Measurements from ENCODE around the gene SMC5.
"Not testable (repeated sequence)": the region's sequence is repeated elsewhere in the genome, so short reads cannot be mapped to it uniquely, and the experiment has no call there.

The SMC5 gene

GRCh38 chr9:70362952-70363351, 104.2 kb downstream of the SMC5 start:
- DNase-seq (ENCODE audit: low spot score) (no peak), FAIRE-seq (no peak)

GRCh38 chr9:70363760-70364159, 105.0 kb downstream of the SMC5 start:
- FAIRE-seq (no peak), DNase-seq (ENCODE audit: low spot score) (no peak)

DNA sequence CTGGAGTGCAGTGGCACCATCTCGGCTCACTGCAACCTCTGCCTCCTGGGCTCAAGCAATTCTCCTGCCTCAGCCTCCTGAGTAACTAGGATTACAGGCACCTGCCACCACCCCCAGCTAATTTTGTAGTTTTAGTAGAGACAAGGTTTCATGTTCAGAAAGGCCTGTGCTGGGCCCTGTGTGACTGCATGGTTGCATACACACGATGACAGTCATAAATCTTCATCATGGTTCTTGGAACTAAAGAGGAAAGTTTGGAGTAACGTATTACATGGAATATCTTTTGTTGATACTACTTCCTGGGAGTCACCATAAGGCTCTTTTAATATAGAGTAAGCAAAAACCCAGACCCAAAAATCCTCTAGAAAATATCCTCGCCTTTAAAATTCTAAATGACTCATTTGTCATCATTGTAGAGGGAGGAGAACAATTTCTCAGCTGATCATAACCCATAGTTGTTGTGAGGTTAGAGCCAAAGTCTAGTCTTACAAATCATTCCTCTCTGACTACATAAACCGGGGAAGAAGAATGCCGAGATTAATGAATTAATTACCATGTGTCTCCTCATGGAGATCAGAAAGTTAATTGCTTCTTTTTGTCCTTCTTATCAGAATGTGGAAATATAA, 108.6 kb downstream of the SMC5 start:
- DNase-seq (ENCODE audit: low spot score), result no peak
- FAIRE-seq, result no peak

GRCh38 chr9:70374962-70375618, 116.3 kb downstream of the SMC5 start:
- FAIRE-seq (no peak), DNase-seq (ENCODE audit: low spot score) (no peak)

- no peak for FAIRE-seq
- DNase-seq (ENCODE audit: low spot score), result no peak
Measured at GRCh38 chr9:70382046-70382708, 123.4 kb downstream of the SMC5 start.

GRCh38 chr9:70382709-70383605, 124.2 kb downstream of the SMC5 start:
- DNase-seq (ENCODE audit: low spot score), result no peak
- FAIRE-seq, result no peak

DNA sequence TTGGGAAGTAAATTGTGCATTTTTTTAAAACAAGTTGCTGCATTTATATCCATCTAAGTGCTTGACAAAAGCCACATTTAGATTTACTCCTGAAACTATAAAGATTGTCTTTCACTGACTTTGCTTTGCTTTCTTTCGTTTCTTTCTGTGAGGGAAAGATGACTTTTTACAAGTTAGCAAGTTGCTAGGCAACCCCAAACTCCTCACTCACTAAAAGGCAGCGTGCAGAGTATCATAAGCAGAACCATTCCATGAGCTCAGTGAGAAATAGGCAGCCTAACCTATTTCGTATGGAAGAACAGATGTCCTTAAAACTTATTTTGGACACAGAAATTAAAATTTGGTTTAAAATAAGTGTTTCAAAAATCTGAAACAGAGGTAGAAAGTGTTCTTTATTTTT, 126.6 kb downstream of the SMC5 start:
- FAIRE-seq (no peak), DNase-seq (ENCODE audit: low spot score) (no peak)

- FAIRE-seq, result no peak
- DNase-seq (ENCODE audit: low spot score), result no peak
Measured at GRCh38 chr9:70387663-70388062, 128.9 kb downstream of the SMC5 start.

DNA sequence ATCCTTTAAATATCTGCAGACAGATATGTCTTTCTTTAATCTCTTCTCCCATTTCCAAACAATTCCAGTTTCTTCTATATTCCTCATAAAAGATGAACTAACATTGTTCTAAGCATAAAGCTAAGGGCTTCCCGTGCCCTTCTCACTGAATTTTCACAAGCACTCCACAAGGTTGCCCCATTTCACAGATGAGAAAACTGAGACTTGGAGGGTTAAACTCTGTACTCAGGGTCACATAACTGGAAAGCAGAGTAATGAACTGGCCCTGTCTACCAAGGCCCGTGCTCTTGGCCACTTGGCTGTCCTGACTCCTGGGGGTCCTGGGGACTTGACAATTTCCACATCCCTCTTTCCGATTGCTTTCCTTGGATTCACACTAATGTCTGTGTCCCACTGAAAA, 130.4 kb downstream of the SMC5 start:
- DNase-seq (ENCODE audit: low spot score) (no peak), FAIRE-seq (no peak)

- DNase-seq (ENCODE audit: low spot score) (no peak), FAIRE-seq (no peak)
Measured at GRCh38 chr9:70389621-70390266, 131.0 kb downstream of the SMC5 start.

DNA sequence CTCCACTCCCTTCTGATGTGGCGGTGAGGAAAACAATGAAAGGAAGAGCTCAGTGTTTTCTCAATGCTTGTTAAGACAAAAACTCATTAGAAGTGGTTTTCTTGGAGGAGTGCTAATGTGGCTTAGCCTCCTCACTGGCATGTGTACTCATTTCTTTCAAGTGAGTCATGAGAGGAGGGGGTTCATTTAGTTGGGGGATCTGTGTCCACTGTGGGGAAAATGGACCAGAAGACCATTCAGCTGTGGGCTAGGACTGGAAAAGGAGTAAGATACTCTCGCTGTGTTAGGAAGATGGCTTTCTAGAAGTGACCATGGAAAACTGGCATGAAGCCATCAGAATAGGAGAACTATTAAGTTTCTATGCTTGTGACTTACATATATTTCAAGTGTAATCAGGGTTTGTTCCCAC, 132.2 kb downstream of the SMC5 start:
- DNase-seq (ENCODE audit: low spot score) (no peak), FAIRE-seq (no peak)

- DNase-seq (ENCODE audit: low spot score), result no peak
- FAIRE-seq, result no peak
Measured at GRCh38 chr9:70392189-70392588, 133.4 kb downstream of the SMC5 start.

- DNase-seq (ENCODE audit: low spot score), result no peak
- FAIRE-seq, result no peak
Measured at GRCh38 chr9:70392850-70393249, 134.1 kb downstream of the SMC5 start.

- FAIRE-seq, result no peak
- no peak for DNase-seq (ENCODE audit: low spot score)
Measured at GRCh38 chr9:70395652-70396051, 136.9 kb downstream of the SMC5 start.

- DNase-seq (ENCODE audit: low spot score) (no peak), FAIRE-seq (no peak)
Measured at GRCh38 chr9:70398145-70398556, 139.4 kb downstream of the SMC5 start.

DNA sequence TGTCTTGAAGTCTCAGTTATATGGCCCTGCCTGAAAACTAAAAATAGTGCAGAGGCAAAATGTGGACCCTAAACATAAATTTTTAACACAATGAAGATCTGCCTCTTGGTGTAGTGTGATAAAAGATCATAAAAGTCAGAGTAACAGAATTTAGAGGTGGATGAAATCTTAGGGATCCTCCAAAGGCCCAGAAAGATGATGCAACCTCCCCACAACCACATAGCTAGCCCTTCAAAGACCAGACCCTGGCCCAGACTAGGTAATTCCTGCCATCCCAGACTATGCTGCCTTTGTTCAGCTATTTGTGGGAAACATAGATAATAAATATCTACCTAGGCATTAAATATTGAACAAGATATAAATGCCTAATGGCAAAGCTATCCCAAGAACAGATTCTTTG, 140.4 kb downstream of the SMC5 start:
- FAIRE-seq (no peak), DNase-seq (ENCODE audit: low spot score) (no peak)

- no peak for DNase-seq (ENCODE audit: low spot score)
- no peak for FAIRE-seq
Measured at GRCh38 chr9:70400107-70400892, 141.5 kb downstream of the SMC5 start.

- DNase-seq (ENCODE audit: low spot score); FAIRE-seq: not testable (repeated sequence)
Measured at GRCh38 chr9:70401241-70401640, 142.5 kb downstream of the SMC5 start.

DNA sequence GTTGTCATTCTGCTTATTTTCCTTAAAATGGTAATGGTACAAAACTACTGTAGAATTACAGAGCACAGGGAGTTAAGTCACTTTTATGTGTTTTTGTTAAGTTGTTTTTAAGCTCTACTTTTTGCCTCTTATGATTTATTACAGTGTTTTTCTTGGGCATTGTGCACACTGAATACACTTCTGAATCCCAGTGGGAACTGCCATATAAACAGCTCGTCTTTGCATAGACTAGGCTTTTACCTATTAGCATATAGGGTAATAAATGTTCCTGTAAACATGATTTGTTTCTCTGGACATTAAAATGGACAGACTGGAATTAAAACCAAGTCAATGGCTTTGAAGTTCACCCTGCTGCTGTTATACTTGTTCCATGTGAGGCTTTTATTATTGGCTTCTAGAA, 143.4 kb downstream of the SMC5 start:
- DNase-seq (ENCODE audit: low spot score), result no peak
- FAIRE-seq, result no peak

DNA sequence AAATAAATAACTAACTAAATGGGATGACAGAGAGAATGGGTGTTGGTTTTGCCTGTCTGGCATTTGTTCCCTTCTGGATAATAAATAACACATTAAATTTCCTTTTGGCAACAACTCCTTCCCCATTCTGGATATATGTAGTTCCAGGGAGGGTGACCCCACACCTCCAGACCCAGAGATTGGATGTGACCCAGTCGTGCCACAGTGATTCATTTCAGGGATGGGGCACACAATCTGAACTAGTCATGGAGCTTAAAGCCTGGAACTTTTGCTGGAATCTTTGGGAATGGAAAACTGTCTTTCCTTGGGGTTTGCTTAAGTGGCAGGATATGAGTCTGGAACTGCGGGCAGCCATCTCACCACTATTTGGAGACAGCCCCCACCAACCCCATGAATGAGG, 144.4 kb downstream of the SMC5 start:
- no peak for FAIRE-seq
- no peak for DNase-seq (ENCODE audit: low spot score)

DNA sequence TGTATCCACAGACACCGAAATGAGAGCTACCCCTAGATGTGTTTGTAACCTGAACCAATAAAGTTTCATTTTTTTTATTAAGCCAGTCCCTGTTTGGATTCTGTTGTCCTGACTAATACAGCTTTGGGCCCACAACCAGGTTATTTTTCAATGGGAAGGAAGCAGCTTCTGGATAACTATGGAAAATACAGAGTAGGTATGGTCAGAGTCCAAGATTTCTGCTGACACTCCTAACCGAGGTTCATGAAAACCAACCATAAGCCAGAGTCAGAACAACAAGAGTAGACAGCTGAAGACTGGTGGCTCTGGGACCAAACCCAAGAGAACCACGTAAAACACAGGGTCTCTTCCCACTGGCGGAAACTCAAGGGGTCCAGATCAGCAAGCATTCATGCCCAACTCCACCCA, 144.8 kb downstream of the SMC5 start:
- DNase-seq (ENCODE audit: low spot score) (no peak), FAIRE-seq (no peak)
